Stimulated activated CD4-positive, alpha-beta T cell treated with anti-CD3 and anti-CD28 coated beads, Interleukin-12 subunit alpha, Interleukin-12 subunit beta, amount 100 ng/mL, for 4 hours (primary cell): ENCODE results near the gene NECAB3.

Experiments
- DNase-seq: peaks from one replicate; pipeline ENCODE4 v3.0.0-alpha.2; 2020

NECAB3 gene

GRCh38 chr20:33663161-33664084 lies 10.8 kb downstream of the NECAB3 start:
- peak; percentile 84 for DNase-seq

GRCh38 chr20:33662172-33662571 lies 12.1 kb downstream of the NECAB3 start, which contains the start of gene C20orf144:
C20orf144 (plus strand) TSS chr20:33662327; CDS start chr20:33662346, 19 bp downstream.
- DNase-seq = no peak

GRCh38 chr20:33660685-33661058 lies 13.6 kb downstream of the NECAB3 start:
- DNase-seq = no peak

GRCh38 chr20:33660035-33660684 lies 14.1 kb downstream of the NECAB3 start:
- no peak for DNase-seq

GRCh38 chr20:33659341-33660034 lies 14.7 kb downstream of the NECAB3 start:
- no peak for DNase-seq

- no peak for DNase-seq
Measured at GRCh38 chr20:33658929-33659328, 15.3 kb downstream of the NECAB3 start.

GRCh38 chr20:33658510-33658909 lies 15.7 kb downstream of the NECAB3 start:
- no peak for DNase-seq

GRCh38 chr20:33657704-33658095 lies 16.5 kb downstream of the NECAB3 start:
- DNase-seq = no peak

GRCh38 chr20:33656783-33657703 lies 17.2 kb downstream of the NECAB3 start:
- DNase-seq = no peak

GRCh38 chr20:33656010-33656782 lies 18.0 kb downstream of the NECAB3 start:
- no peak for DNase-seq

- no peak for DNase-seq
Measured at GRCh38 chr20:33655164-33655563, 19.1 kb downstream of the NECAB3 start.

GRCh38 chr20:33654680-33655161 lies 19.5 kb downstream of the NECAB3 start:
- no peak for DNase-seq

- no peak for DNase-seq
Measured at GRCh38 chr20:33653900-33654596, 20.2 kb downstream of the NECAB3 start.

- no peak for DNase-seq
Measured at GRCh38 chr20:33653218-33653899, 20.9 kb downstream of the NECAB3 start.

- no peak for DNase-seq
Measured at GRCh38 chr20:33651562-33652048, 22.6 kb downstream of the NECAB3 start.

GRCh38 chr20:33650753-33651561 lies 23.3 kb downstream of the NECAB3 start:
- DNase-seq = no peak

- DNase-seq = no peak
Measured at GRCh38 chr20:33650111-33650752, 24.0 kb downstream of the NECAB3 start.

- no peak for DNase-seq
Measured at GRCh38 chr20:33649201-33649681, 25.0 kb downstream of the NECAB3 start.
